Measurements from ENCODE around the gene ADISSP. TPM values are rescaled to one million over a fixed set of nuclear protein-coding genes. Genes with fewer than 3 reads are reported as not detected.

The ADISSP gene
- total and polyA plus RNA-seq, 9 of the 15 experiments (the other 6 are each of a cell fraction or from before 2014, with no cell fraction given) = 1.4 to 70.6 (median 23.4) TPM

GRCh38 chr20:3781153-3781910, 13.8 kb upstream of the ADISSP start, which contains the start of gene SPEF1 (continued):
- TF ChIP-seq RFX5 (IDR thresholded peaks at IDR 0.05; ENCODE audit: low read depth, low read length) (no peak), XRCC5 (IDR thresholded peaks at IDR 0.05; ENCODE audit: low read depth, low read length) (no peak), SNRNP70 (optimal IDR thresholded peaks at IDR 0.05; ENCODE audit: low read depth, low read length) (no peak), ZFP1 (CRISPR knock-in tag; IDR thresholded peaks at IDR 0.05) (no peak), ILK (tag; IDR thresholded peaks at IDR 0.05; ENCODE audit: borderline replicate concordance, low read depth) (no peak), BDP1 (IDR thresholded peaks at IDR 0.05; ENCODE audit: insufficient read depth, insufficient read length) (no peak), STAG1 (CRISPR knock-in tag; IDR thresholded peaks at IDR 0.05; ENCODE audit: borderline replicate concordance) (no peak), LCOR (CRISPR knock-in tag; IDR thresholded peaks at IDR 0.05) (peak; percentile 46; the same call in 1 of the 2 replicates), MITF (IDR thresholded peaks at IDR 0.05) (no peak), KLF16 (IDR thresholded peaks at IDR 0.05) (no peak), SAFB2 (IDR thresholded peaks at IDR 0.05; ENCODE audit: borderline replicate concordance, low read depth, low read length, severe bottlenecking) (no peak), CC2D1A (IDR thresholded peaks at IDR 0.05) (no peak), FUS (optimal IDR thresholded peaks at IDR 0.05; ENCODE audit: low read depth, low read length) (no peak), ZFP36 (IDR thresholded peaks at IDR 0.05; ENCODE audit: low read depth, low read length, partially characterized antibody) (no peak), CCAR2 (IDR thresholded peaks at IDR 0.05; ENCODE audit: low read depth, low read length) (no peak), NCOA1 (IDR thresholded peaks at IDR 0.05; ENCODE audit: low read depth) (no peak), NFYB (IDR thresholded peaks at IDR 0.05; ENCODE audit: extremely low read depth, insufficient read length) (no peak), PHTF2 (CRISPR knock-in tag; IDR thresholded peaks at IDR 0.05) (no peak), CHCHD3 (CRISPR knock-in tag; IDR thresholded peaks at IDR 0.05) (no peak)
- TF ChIP-seq, protein P1, sequence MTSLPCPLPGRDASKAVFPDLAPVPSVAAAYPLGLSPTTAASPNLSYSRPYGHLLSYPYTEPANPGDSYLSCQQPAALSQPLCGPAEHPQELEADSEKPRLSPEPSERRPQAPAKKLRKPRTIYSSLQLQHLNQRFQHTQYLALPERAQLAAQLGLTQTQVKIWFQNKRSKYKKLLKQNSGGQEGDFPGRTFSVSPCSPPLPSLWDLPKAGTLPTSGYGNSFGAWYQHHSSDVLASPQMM (CRISPR knock-in tag; IDR thresholded peaks at IDR 0.05) = no peak
- TF ChIP-seq, protein P2, sequence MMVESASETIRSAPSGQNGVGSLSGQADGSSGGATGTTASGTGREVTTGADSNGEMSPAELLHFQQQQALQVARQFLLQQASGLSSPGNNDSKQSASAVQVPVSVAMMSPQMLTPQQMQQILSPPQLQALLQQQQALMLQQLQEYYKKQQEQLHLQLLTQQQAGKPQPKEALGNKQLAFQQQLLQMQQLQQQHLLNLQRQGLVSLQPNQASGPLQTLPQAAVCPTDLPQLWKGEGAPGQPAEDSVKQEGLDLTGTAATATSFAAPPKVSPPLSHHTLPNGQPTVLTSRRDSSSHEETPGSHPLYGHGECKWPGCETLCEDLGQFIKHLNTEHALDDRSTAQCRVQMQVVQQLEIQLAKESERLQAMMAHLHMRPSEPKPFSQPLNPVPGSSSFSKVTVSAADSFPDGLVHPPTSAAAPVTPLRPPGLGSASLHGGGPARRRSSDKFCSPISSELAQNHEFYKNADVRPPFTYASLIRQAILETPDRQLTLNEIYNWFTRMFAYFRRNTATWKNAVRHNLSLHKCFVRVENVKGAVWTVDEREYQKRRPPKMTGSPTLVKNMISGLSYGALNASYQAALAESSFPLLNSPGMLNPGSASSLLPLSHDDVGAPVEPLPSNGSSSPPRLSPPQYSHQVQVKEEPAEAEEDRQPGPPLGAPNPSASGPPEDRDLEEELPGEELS (CRISPR knock-in tag; IDR thresholded peaks at IDR 0.05; ENCODE audit: borderline replicate concordance) = 0 out of 2 replicates have a peak, but pooled peaks have one; percentile 20
- TF ChIP-seq, protein P3, sequence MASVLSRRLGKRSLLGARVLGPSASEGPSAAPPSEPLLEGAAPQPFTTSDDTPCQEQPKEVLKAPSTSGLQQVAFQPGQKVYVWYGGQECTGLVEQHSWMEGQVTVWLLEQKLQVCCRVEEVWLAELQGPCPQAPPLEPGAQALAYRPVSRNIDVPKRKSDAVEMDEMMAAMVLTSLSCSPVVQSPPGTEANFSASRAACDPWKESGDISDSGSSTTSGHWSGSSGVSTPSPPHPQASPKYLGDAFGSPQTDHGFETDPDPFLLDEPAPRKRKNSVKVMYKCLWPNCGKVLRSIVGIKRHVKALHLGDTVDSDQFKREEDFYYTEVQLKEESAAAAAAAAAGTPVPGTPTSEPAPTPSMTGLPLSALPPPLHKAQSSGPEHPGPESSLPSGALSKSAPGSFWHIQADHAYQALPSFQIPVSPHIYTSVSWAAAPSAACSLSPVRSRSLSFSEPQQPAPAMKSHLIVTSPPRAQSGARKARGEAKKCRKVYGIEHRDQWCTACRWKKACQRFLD (CRISPR knock-in tag; IDR thresholded peaks at IDR 0.05) = no peak
- TF ChIP-seq, protein P4, sequence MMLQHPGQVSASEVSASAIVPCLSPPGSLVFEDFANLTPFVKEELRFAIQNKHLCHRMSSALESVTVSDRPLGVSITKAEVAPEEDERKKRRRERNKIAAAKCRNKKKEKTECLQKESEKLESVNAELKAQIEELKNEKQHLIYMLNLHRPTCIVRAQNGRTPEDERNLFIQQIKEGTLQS (IDR thresholded peaks at IDR 0.05) = no peak
- TF ChIP-seq, protein P4 (CRISPR knock-in tag; conservative IDR thresholded peaks at IDR 0.05) = no peak

Measured in K562 (cell line).